HEK293 (cell line): ENCODE measurements around the gene HAUS5.

Experiments
- PATZ1 ChIP-seq: fragments of 450-650 bp; formaldehyde crosslinking; IDR thresholded peaks from 2 replicates; pipeline ENCODE4 v1.5.1; 2016; ENCODE audit warnings: missing biosample characterization, missing genetic modification characterization
- SALL2 ChIP-seq: fragments of 450-650 bp; formaldehyde crosslinking; IDR thresholded peaks from 2 replicates; pipeline ENCODE4 v1.5.0; 2017; ENCODE audit warnings: missing biosample characterization, mild to moderate bottlenecking, missing genetic modification characterization, borderline replicate concordance
- SP2 ChIP-seq: fragments of 450-650 bp; formaldehyde crosslinking; IDR thresholded peaks from 2 replicates; pipeline ENCODE4 v1.5.1; 2016; ENCODE audit warnings: missing biosample characterization, missing genetic modification characterization
- ZBTB1 ChIP-seq: fragments of 450-650 bp; formaldehyde crosslinking; IDR thresholded peaks from 2 replicates; pipeline ENCODE4 v1.5.1; 2016; ENCODE audit warnings: missing biosample characterization, missing genetic modification characterization
- ZBTB17 ChIP-seq: fragments of 450-650 bp; formaldehyde crosslinking; IDR thresholded peaks from 2 replicates; pipeline ENCODE4 v1.5.1; 2016; ENCODE audit warnings: missing biosample characterization, missing genetic modification characterization
- ZBTB44 ChIP-seq: fragments of 450-650 bp; IDR thresholded peaks from 2 replicates; pipeline ENCODE4 v1.5.1; 2018; ENCODE audit warnings: missing biosample characterization, mild to moderate bottlenecking, missing genetic modification characterization
- ZFP41 ChIP-seq: fragments of 450-650 bp; formaldehyde crosslinking; IDR thresholded peaks from 2 replicates; pipeline ENCODE4 v1.5.1; 2016; ENCODE audit warnings: missing biosample characterization, missing genetic modification characterization, borderline replicate concordance
- ZNF146 ChIP-seq: fragments of 450-650 bp; formaldehyde crosslinking; IDR thresholded peaks from 2 replicates; pipeline ENCODE4 v1.5.1; 2016; ENCODE audit warnings: missing biosample characterization, missing genetic modification characterization
- ZNF19 ChIP-seq: fragments of 450-650 bp; formaldehyde crosslinking; IDR thresholded peaks from 2 replicates; pipeline ENCODE4; 2016; ENCODE audit warnings: missing biosample characterization, missing genetic modification characterization, low read depth
- ZNF248 ChIP-seq: fragments of 450-650 bp; formaldehyde crosslinking; IDR thresholded peaks from 2 replicates; pipeline ENCODE4 v1.5.1; 2017; ENCODE audit warnings: missing biosample characterization, missing genetic modification characterization
- ZNF354C ChIP-seq: fragments of 450-650 bp; formaldehyde crosslinking; IDR thresholded peaks from 2 replicates; pipeline ENCODE4 v1.5.1; 2016; ENCODE audit warnings: missing biosample characterization, missing genetic modification characterization, low read depth, borderline replicate concordance
- ZNF37A ChIP-seq: fragments of 450-650 bp; IDR thresholded peaks from 2 replicates; pipeline ENCODE4 v1.5.1; 2018; ENCODE audit warnings: missing biosample characterization, missing genetic modification characterization
- ZNF404 ChIP-seq: fragments of 450-650 bp; formaldehyde crosslinking; IDR thresholded peaks from 2 replicates; pipeline ENCODE4 v1.5.1; 2017; ENCODE audit warnings: missing biosample characterization, missing genetic modification characterization
- ZNF521 ChIP-seq: fragments of 450-650 bp; formaldehyde crosslinking; IDR thresholded peaks from 2 replicates; pipeline ENCODE4 v1.5.1; 2017; ENCODE audit warnings: missing biosample characterization, mild to moderate bottlenecking, missing genetic modification characterization
- ZNF529 ChIP-seq: fragments of 450-650 bp; formaldehyde crosslinking; IDR thresholded peaks from 2 replicates; pipeline ENCODE4 v1.5.1; 2017; ENCODE audit warnings: missing genetic modification characterization, missing biosample characterization; ENCODE audit not compliant: insufficient replicate concordance
- ZNF571 ChIP-seq: fragments of 450-650 bp; formaldehyde crosslinking; IDR thresholded peaks from 2 replicates; pipeline ENCODE4 v1.5.0; 2017; ENCODE audit warnings: missing biosample characterization, missing genetic modification characterization
- ZNF658 ChIP-seq: fragments of 450-650 bp; formaldehyde crosslinking; IDR thresholded peaks from 2 replicates; pipeline ENCODE4; 2016; ENCODE audit warnings: missing biosample characterization, missing genetic modification characterization
- ZNF747 ChIP-seq: fragments of 450-650 bp; formaldehyde crosslinking; IDR thresholded peaks from 2 replicates; pipeline ENCODE4 v1.5.1; 2016; ENCODE audit warnings: missing biosample characterization, missing genetic modification characterization
- TF ChIP-seq, protein P1 (sequence below): fragments of 450-650 bp; formaldehyde crosslinking; IDR thresholded peaks from 2 replicates; pipeline ENCODE4 v1.5.1; 2016; ENCODE audit warnings: missing biosample characterization, missing genetic modification characterization, borderline replicate concordance
- TF ChIP-seq, protein P2 (sequence below): fragments of 450-650 bp; formaldehyde crosslinking; IDR thresholded peaks from 2 replicates; pipeline ENCODE4 v1.5.1; 2017; ENCODE audit warnings: missing biosample characterization, missing genetic modification characterization
- TF ChIP-seq, protein P3 (sequence below): fragments of 450-650 bp; formaldehyde crosslinking; IDR thresholded peaks from 2 replicates; pipeline ENCODE4 v1.5.1; 2016; ENCODE audit warnings: missing biosample characterization, missing genetic modification characterization
- TF ChIP-seq, protein P4 (sequence below): fragments of 450-650 bp; formaldehyde crosslinking; IDR thresholded peaks from 2 replicates; pipeline ENCODE4 v1.5.1; 2016; ENCODE audit warnings: missing biosample characterization, missing genetic modification characterization
- TF ChIP-seq, protein P5 (sequence below): fragments of 450-650 bp; formaldehyde crosslinking; IDR thresholded peaks from 2 replicates; pipeline ENCODE4 v1.5.1; 2017; ENCODE audit warnings: missing biosample characterization, mild to moderate bottlenecking, missing genetic modification characterization, moderate library complexity

HAUS5 gene

GRCh38 chr19:35648017-35648961 lies 35.8 kb downstream of the HAUS5 start, which contains the start of gene COX6B1 (continued):
- no peak for TF ChIP-seq ZNF404 (tag by site-specific recombination)
- no peak; the same call in none of the 2 replicates for TF ChIP-seq PATZ1 (tag by site-specific recombination)
- TF ChIP-seq ZBTB44, result 0 out of 2 replicates have a peak, but pooled peaks have one; percentile 30
- TF ChIP-seq ZNF146 (tag by site-specific recombination), result no peak
- peak; percentile 100 for TF ChIP-seq SP2
- TF ChIP-seq ZNF19 (tag by site-specific recombination), result no peak
- TF ChIP-seq ZNF37A (tag by site-specific recombination), result no peak
- TF ChIP-seq ZNF248 (tag by site-specific recombination), result no peak
- TF ChIP-seq ZNF571 (tag by site-specific recombination), result no peak
- TF ChIP-seq, protein P1, sequence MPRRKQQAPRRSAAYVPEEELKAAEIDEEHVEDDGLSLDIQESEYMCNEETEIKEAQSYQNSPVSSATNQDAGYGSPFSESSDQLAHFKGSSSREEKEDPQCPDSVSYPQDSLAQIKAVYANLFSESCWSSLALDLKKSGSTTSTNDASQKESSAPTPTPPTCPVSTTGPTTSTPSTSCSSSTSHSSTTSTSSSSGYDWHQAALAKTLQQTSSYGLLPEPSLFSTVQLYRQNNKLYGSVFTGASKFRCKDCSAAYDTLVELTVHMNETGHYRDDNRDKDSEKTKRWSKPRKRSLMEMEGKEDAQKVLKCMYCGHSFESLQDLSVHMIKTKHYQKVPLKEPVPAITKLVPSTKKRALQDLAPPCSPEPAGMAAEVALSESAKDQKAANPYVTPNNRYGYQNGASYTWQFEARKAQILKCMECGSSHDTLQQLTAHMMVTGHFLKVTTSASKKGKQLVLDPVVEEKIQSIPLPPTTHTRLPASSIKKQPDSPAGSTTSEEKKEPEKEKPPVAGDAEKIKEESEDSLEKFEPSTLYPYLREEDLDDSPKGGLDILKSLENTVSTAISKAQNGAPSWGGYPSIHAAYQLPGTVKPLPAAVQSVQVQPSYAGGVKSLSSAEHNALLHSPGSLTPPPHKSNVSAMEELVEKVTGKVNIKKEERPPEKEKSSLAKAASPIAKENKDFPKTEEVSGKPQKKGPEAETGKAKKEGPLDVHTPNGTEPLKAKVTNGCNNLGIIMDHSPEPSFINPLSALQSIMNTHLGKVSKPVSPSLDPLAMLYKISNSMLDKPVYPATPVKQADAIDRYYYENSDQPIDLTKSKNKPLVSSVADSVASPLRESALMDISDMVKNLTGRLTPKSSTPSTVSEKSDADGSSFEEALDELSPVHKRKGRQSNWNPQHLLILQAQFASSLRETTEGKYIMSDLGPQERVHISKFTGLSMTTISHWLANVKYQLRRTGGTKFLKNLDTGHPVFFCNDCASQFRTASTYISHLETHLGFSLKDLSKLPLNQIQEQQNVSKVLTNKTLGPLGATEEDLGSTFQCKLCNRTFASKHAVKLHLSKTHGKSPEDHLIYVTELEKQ (tag by site-specific recombination), result no peak
- no peak for TF ChIP-seq ZNF747
- no peak for TF ChIP-seq ZNF354C (tag by site-specific recombination)
- no peak for TF ChIP-seq SALL2
- TF ChIP-seq ZNF529 (tag by site-specific recombination), result no peak
- TF ChIP-seq, protein P2, sequence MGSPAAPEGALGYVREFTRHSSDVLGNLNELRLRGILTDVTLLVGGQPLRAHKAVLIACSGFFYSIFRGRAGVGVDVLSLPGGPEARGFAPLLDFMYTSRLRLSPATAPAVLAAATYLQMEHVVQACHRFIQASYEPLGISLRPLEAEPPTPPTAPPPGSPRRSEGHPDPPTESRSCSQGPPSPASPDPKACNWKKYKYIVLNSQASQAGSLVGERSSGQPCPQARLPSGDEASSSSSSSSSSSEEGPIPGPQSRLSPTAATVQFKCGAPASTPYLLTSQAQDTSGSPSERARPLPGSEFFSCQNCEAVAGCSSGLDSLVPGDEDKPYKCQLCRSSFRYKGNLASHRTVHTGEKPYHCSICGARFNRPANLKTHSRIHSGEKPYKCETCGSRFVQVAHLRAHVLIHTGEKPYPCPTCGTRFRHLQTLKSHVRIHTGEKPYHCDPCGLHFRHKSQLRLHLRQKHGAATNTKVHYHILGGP (tag by site-specific recombination), result no peak
- TF ChIP-seq, protein P3, sequence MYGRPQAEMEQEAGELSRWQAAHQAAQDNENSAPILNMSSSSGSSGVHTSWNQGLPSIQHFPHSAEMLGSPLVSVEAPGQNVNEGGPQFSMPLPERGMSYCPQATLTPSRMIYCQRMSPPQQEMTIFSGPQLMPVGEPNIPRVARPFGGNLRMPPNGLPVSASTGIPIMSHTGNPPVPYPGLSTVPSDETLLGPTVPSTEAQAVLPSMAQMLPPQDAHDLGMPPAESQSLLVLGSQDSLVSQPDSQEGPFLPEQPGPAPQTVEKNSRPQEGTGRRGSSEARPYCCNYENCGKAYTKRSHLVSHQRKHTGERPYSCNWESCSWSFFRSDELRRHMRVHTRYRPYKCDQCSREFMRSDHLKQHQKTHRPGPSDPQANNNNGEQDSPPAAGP (tag by site-specific recombination), result no peak; the same call in 1 of the 2 replicates
- TF ChIP-seq, protein P4, sequence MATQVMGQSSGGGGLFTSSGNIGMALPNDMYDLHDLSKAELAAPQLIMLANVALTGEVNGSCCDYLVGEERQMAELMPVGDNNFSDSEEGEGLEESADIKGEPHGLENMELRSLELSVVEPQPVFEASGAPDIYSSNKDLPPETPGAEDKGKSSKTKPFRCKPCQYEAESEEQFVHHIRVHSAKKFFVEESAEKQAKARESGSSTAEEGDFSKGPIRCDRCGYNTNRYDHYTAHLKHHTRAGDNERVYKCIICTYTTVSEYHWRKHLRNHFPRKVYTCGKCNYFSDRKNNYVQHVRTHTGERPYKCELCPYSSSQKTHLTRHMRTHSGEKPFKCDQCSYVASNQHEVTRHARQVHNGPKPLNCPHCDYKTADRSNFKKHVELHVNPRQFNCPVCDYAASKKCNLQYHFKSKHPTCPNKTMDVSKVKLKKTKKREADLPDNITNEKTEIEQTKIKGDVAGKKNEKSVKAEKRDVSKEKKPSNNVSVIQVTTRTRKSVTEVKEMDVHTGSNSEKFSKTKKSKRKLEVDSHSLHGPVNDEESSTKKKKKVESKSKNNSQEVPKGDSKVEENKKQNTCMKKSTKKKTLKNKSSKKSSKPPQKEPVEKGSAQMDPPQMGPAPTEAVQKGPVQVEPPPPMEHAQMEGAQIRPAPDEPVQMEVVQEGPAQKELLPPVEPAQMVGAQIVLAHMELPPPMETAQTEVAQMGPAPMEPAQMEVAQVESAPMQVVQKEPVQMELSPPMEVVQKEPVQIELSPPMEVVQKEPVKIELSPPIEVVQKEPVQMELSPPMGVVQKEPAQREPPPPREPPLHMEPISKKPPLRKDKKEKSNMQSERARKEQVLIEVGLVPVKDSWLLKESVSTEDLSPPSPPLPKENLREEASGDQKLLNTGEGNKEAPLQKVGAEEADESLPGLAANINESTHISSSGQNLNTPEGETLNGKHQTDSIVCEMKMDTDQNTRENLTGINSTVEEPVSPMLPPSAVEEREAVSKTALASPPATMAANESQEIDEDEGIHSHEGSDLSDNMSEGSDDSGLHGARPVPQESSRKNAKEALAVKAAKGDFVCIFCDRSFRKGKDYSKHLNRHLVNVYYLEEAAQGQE (tag by site-specific recombination), result no peak; the same call in 1 of the 2 replicates
- no peak for TF ChIP-seq ZNF658 (tag by site-specific recombination)
- TF ChIP-seq ZBTB1 (tag by site-specific recombination), result no peak
- TF ChIP-seq, protein P5, sequence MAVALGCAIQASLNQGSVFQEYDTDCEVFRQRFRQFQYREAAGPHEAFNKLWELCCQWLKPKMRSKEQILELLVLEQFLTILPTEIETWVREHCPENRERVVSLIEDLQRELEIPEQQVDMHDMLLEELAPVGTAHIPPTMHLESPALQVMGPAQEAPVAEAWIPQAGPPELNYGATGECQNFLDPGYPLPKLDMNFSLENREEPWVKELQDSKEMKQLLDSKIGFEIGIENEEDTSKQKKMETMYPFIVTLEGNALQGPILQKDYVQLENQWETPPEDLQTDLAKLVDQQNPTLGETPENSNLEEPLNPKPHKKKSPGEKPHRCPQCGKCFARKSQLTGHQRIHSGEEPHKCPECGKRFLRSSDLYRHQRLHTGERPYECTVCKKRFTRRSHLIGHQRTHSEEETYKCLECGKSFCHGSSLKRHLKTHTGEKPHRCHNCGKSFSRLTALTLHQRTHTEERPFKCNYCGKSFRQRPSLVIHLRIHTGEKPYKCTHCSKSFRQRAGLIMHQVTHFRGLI (tag by site-specific recombination), result no peak
- no peak for TF ChIP-seq ZNF521 (tag by site-specific recombination)
- TF ChIP-seq ZBTB17, result peak; percentile 85
- no peak for TF ChIP-seq ZFP41 (tag by site-specific recombination)
